A549 (cell line): ENCODE measurements around the gene C4orf50. TPM values are rescaled to one million over a fixed set of nuclear protein-coding genes. Genes with fewer than 3 reads are reported as not detected.
A peak's percentile ranks its signal among the peaks of the same experiment; 100 is the strongest.

Source experiments
- ATAC-seq, 2 experiments: fragments of 200-7000 bp in 1 of 2; fragments of >200 bp in 1 of 2; cut with Nextera tagmentation in 1 of 2; cut with Tn5 transposase in 1 of 2; 3 replicates each; pipeline versions ENCODE4 v1.8.0 to v1.9.1; 2018 to 2020; ENCODE audit warnings: mild to moderate bottlenecking in 1 of 2, moderate library complexity in 1 of 2
- CTCF ChIA-PET: fragments of 300-600 bp; sonication (Branson Sonifier 250); formaldehyde crosslinking; extraction: SDS; loops from one replicate; lab custom pipeline; 2021; ENCODE audit warnings: antibody characterized with exemption, inconsistent platforms; lab: Yijun Ruan, JAX
- POLR2A ChIA-PET: fragments of 350-600 bp; formaldehyde crosslinking; extraction: SDS; loops from one replicate; lab custom pipeline; 2021; ENCODE audit warnings: antibody characterized with exemption, inconsistent platforms; lab: Yijun Ruan, JAX
- DNase-seq, 2 experiments: peaks; one replicate each; pipeline versions ENCODE4 v3.0.0 to v3.0.0-alpha.2; 2011 to 2016; ENCODE audit warnings: low read depth in 1 of 2, low spot score in 1 of 2
- FAIRE-seq: peaks from 2 replicates; lab custom pipeline; 2011; peaks lifted over from hg19 to GRCh38; lab: Jason Lieb, UNC
- H3K27ac ChIP-seq, 2 experiments: fragments of >200 bp; sonication (Bioruptor Twin); formaldehyde crosslinking; 3 replicates each; pipeline ENCODE4 v1.5.1; 2016 to 2017
- H3K4me1 ChIP-seq: fragments of >200 bp; sonication (Bioruptor Twin); formaldehyde crosslinking; 3 replicates; pipeline ENCODE4 v1.6.1; 2016
- H3K4me2 ChIP-seq: fragments of >200 bp; sonication (Bioruptor Twin); formaldehyde crosslinking; 3 replicates; pipeline ENCODE4 v1.6.1; 2016
- H3K4me3 ChIP-seq: fragments of >200 bp; sonication (Bioruptor Twin); formaldehyde crosslinking; 3 replicates; pipeline ENCODE4 v1.5.1; 2016
- H3K9me3 ChIP-seq: fragments of >200 bp; sonication (Bioruptor Twin); formaldehyde crosslinking; 3 replicates; pipeline ENCODE4 v1.6.1; 2016
- BHLHE40 ChIP-seq: IDR thresholded peaks from 2 replicates; pipeline ENCODE4 v1.6.1; 2012; ENCODE audit warnings: low read depth, low read length, inconsistent platforms
- CBX2 ChIP-seq: fragments of 200-600 bp; sonication (generic); IDR thresholded peaks from 2 replicates; pipeline ENCODE4 v1.6.1; 2016; ENCODE audit warnings: low read depth, mild to moderate bottlenecking, borderline replicate concordance
- CEBPB ChIP-seq, 2 experiments: fragments of >200 bp in 1 of 2; sonication (Bioruptor Twin) in 1 of 2; formaldehyde crosslinking in 1 of 2; IDR thresholded peaks; 2 replicates each; pipeline ENCODE4 v1.6.1; 2012 to 2016
- CHD2 ChIP-seq: fragments of 150-350 bp; IDR thresholded peaks from 2 replicates; pipeline ENCODE4 v1.6.1; 2014; ENCODE audit warnings: low read length; ENCODE audit not compliant: partially characterized antibody
- CHD4 ChIP-seq: fragments of 200-600 bp; sonication (generic); IDR thresholded peaks from 2 replicates; pipeline ENCODE4 v1.6.1; 2016; ENCODE audit warnings: antibody characterized with exemption, mild to moderate bottlenecking, borderline replicate concordance
- EHF ChIP-seq: fragments of 250-450 bp; sonication (Bioruptor Pico); IDR thresholded peaks from 2 replicates; pipeline ENCODE4 v1.5.0; 2020; ENCODE audit warnings: mild to moderate bottlenecking
- EHMT2 ChIP-seq: fragments of 200-600 bp; sonication (generic); IDR thresholded peaks from 2 replicates; pipeline ENCODE4 v1.6.1; 2016; ENCODE audit warnings: antibody characterized with exemption, low read depth, mild to moderate bottlenecking, moderate library complexity
- FOSB ChIP-seq: fragments of 250-450 bp; sonication (Bioruptor Pico); IDR thresholded peaks from 2 replicates; pipeline ENCODE4 v1.5.0; 2020; ENCODE audit warnings: mild to moderate bottlenecking, moderate library complexity
- FOSL2 ChIP-seq, 2 experiments: fragments of 450-650 bp in 1 of 2; fragments of >200 bp in 1 of 2; sonication (Bioruptor Twin) in 1 of 2; formaldehyde crosslinking; IDR thresholded peaks; 2 replicates each; pipeline versions ENCODE4 v1.5.0 to v1.6.1; 2016 to 2020; ENCODE audit warnings: mild to moderate bottlenecking in 1 of 2, moderate library complexity in 1 of 2
- FOXS1 ChIP-seq: fragments of 250-450 bp; sonication (Bioruptor Pico); IDR thresholded peaks from 2 replicates; pipeline ENCODE4 v1.5.0; 2020; ENCODE audit warnings: mild to moderate bottlenecking, moderate library complexity
- HOXB5 ChIP-seq: fragments of 250-450 bp; sonication (Bioruptor Pico); IDR thresholded peaks from 2 replicates; pipeline ENCODE4 v1.5.0; 2020; ENCODE audit warnings: mild to moderate bottlenecking, moderate library complexity
- JUNB ChIP-seq: fragments of >200 bp; sonication (Bioruptor Twin); formaldehyde crosslinking; IDR thresholded peaks from 2 replicates; pipeline ENCODE4 v1.6.1; 2016
- MAZ ChIP-seq: fragments of 150-350 bp; IDR thresholded peaks from 2 replicates; pipeline ENCODE4 v1.6.1; 2014; ENCODE audit warnings: antibody characterized with exemption, low read depth, low read length, borderline replicate concordance
- MYC ChIP-seq: IDR thresholded peaks from 2 replicates; pipeline ENCODE4 v1.6.1; 2012; ENCODE audit warnings: mild to moderate bottlenecking, inconsistent platforms, low read length, improper control_type of control experiment, borderline replicate concordance
- NPAS2 ChIP-seq: fragments of 250-450 bp; sonication (Bioruptor Pico); IDR thresholded peaks from 2 replicates; pipeline ENCODE4 v1.8.0; 2022; ENCODE audit warnings: mild to moderate bottlenecking, moderate library complexity, borderline replicate concordance
- POLR2A ChIP-seq: IDR thresholded peaks from 2 replicates; pipeline ENCODE4 v1.6.1; 2012; ENCODE audit warnings: mild to moderate bottlenecking, low read length
- POLR2AphosphoS2 ChIP-seq: conservative IDR thresholded peaks from 2 replicates; pipeline ENCODE4 v1.6.1; 2012; ENCODE audit warnings: low read length, improper control_type of control experiment, inconsistent platforms
- SMC3 ChIP-seq: fragments of >200 bp; sonication (Bioruptor Twin); formaldehyde crosslinking; IDR thresholded peaks from 3 replicates; pipeline ENCODE4 v1.6.1; 2018; ENCODE audit warnings: inconsistent platforms
- SREBF2 ChIP-seq: fragments of 450-650 bp; IDR thresholded peaks from 2 replicates; pipeline ENCODE4 v1.6.1; 2014; ENCODE audit warnings: mild to moderate bottlenecking, moderate library complexity
- ZNF302 ChIP-seq: fragments of 250-450 bp; sonication (Bioruptor Pico); IDR thresholded peaks from 2 replicates; pipeline ENCODE4 v1.9.0; 2021; ENCODE audit warnings: inconsistent platforms, mild to moderate bottlenecking, moderate library complexity
- ZSCAN20 ChIP-seq: fragments of 250-450 bp; sonication (Bioruptor Pico); IDR thresholded peaks from 2 replicates; pipeline ENCODE4 v1.8.0; 2022; ENCODE audit warnings: mild to moderate bottlenecking, moderate library complexity
- WGBS: methylation state at CpG from one replicate; pipeline ENCODE4 v1.1.6; 2017; ENCODE audit errors: missing lambda C conversion rate; 5-methylcytosine and 5-hydroxymethylcytosine counted together
- polyA plus RNA-seq, 4 experiments: library from polyadenylated mRNA; depleted of rRNA in 3 of 4; stranded (reverse); fragments of >200 nt; fragmentation: RNase III in 1 of 4; extraction: RNeasy Plus Mini Kit Qiagen cat#74134 plus additional on column Dnase treatment in 1 of 4; gene quantifications; 2 replicates in 3 of 4; 3 replicates in 1 of 4; pipeline ENCODE4 v1.2.3, GENCODE V29; 2011 to 2017
- TF ChIP-seq, protein P1 (sequence below): fragments of 250-450 bp; sonication (Bioruptor Pico); IDR thresholded peaks from 2 replicates; pipeline ENCODE4 v1.5.0; 2021; ENCODE audit warnings: mild to moderate bottlenecking, moderate library complexity, borderline replicate concordance
- TF ChIP-seq, protein P2 (sequence below): IDR thresholded peaks from 2 replicates; pipeline ENCODE4 v1.6.1; 2012; ENCODE audit warnings: low read depth, borderline replicate concordance
- TF ChIP-seq, protein P3 (sequence below): IDR thresholded peaks from 2 replicates; pipeline ENCODE4 v1.6.1; 2012
- TF ChIP-seq, protein P4 (sequence below): fragments of >200 bp; sonication (Bioruptor Twin); formaldehyde crosslinking; IDR thresholded peaks from 2 replicates; pipeline ENCODE4 v1.6.1; 2016
- TF ChIP-seq, protein P5 (sequence below): fragments of >200 bp; sonication (Bioruptor Twin); formaldehyde crosslinking; IDR thresholded peaks from 3 replicates; pipeline ENCODE4 v1.5.1; 2016

The C4orf50 gene
- polyA plus RNA-seq, 2 of the 4 experiments (the other 2 are of a cell fraction) = not detected

DNA sequence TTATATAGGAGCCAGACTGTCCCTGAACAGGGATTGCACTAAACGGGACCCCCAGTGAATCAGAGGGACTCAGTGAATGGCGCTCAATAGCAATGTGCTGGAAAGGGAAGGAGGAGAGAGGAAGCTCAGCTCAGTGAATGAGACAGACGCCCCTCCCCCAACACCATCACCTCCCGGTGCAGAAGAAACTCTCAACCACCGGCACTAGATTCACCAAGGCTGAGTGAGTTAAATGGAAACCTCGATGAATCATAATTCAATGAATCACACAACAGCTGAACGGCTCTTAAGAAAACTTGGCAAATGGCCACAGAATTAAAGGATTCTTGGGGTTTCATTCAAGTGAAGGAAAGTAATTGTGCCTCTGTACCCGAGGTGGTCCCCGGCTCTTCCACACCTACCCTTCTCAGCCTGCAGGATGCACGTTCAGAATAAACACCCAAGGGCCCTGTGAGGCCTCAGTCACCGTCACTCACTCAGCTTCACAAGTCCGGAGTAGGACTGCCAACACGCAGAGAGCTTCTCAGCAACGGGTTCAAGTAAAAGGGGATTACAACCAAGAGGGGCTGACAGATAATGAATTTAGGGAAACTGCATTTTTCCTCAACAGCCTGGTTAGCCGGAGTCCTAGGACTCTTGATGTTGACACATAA lies 154.6 kb downstream of the C4orf50 start:
- WGBS = 11% methylated on average over 15 of the region's 15 CpGs

DNA sequence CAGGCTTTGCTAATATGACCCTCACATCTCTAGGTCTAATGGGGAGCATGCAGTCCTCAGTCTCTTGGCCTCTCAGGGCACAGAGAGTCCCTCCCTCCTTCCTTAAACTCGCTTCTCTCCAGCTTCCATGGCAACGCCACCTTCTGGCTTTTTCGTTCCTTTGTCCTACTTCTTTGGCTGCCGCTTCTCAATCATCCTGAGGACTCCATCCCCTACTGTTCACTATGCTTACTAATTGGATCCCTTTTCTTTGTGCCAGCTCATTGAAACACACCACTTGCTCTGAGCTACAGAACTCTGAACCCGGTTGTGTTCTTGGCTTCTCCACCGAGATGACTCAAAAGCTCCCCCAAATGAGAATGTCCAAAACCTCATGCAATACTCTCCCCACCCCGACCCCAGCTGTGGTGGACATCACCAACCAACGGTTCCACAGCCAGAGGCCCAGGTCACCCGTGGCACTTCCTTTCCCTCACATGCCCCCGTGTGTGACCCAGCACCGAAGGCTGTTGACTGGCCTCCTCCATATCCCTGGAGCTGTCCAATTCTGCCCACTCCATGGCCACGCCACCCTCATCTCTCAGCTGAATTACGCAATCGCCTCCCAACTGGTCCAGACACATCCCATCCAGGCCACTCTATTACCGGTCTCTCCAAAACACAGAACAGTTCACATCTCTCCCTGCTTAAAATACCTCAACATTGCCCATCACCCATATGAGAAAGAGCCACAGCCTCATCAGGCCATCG lies 160.0 kb downstream of the C4orf50 start:
- Histone ChIP-seq H3K27ac (no peak overlapping the region), H3K4me3 (no peak overlapping the region), H3K9me3 (no peaks in the 10 kb centered on the region), H3K4me1 (peaks cover 2% of the 10 kb centered on the region), H3K4me2 (no peak overlapping the region)
- ChIA-PET POLR2A (no interaction called here), CTCF (interaction anchor here (0.6 kb wide), 1 partner anchor 399 kb away, joined by 3 read pairs; no protein-coding TSS in a partner anchor)
- TF ChIP-seq CEBPB (IDR thresholded peaks at IDR 0.05) (peak in 1 of 2 experiments; percentile 37; a peak in 1 of 4 replicates), FOSL2 (IDR thresholded peaks at IDR 0.05) (no peak), FOSL2 (CRISPR knock-in tag; IDR thresholded peaks at IDR 0.05) (no peak)
- WGBS = 23% methylated on average over 16 of the region's 16 CpGs
- FAIRE-seq (no peak), ATAC-seq (no peak), DNase-seq (no peak)

More for the DNA sequence above, 154.6 kb downstream of the C4orf50 start:
- DNase-seq (peak; percentile 30 to 62), ATAC-seq (peak; percentile 73 to 84), FAIRE-seq (no peak)
- no peak for TF ChIP-seq MAZ
- TF ChIP-seq FOXS1 (CRISPR knock-in tag) = no peak
- no peak for TF ChIP-seq EHMT2
- TF ChIP-seq, protein P1, sequence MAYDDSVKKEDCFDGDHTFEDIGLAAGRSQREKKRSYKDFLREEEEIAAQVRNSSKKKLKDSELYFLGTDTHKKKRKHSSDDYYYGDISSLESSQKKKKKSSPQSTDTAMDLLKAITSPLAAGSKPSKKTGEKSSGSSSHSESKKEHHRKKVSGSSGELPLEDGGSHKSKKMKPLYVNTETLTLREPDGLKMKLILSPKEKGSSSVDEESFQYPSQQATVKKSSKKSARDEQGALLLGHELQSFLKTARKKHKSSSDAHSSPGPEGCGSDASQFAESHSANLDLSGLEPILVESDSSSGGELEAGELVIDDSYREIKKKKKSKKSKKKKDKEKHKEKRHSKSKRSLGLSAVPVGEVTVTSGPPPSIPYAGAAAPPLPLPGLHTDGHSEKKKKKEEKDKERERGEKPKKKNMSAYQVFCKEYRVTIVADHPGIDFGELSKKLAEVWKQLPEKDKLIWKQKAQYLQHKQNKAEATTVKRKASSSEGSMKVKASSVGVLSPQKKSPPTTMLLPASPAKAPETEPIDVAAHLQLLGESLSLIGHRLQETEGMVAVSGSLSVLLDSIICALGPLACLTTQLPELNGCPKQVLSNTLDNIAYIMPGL (CRISPR knock-in tag) = no peak
- TF ChIP-seq JUNB = peak; percentile 56
- TF ChIP-seq MYC = no peak
- TF ChIP-seq CHD4 = no peak
- peak; percentile 73 for TF ChIP-seq FOSL2 (IDR thresholded peaks at IDR 0.05)
- peak; percentile 59 for TF ChIP-seq FOSL2 (CRISPR knock-in tag; IDR thresholded peaks at IDR 0.05)
- TF ChIP-seq, protein P2, sequence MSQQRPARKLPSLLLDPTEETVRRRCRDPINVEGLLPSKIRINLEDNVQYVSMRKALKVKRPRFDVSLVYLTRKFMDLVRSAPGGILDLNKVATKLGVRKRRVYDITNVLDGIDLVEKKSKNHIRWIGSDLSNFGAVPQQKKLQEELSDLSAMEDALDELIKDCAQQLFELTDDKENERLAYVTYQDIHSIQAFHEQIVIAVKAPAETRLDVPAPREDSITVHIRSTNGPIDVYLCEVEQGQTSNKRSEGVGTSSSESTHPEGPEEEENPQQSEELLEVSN = no peak
- TF ChIP-seq BHLHE40 = no peak
- Histone ChIP-seq H3K27ac (no peak overlapping the region), H3K4me3 (no peak overlapping the region), H3K4me2 (peak overlapping the region; percentile 41), H3K4me1 (peaks cover 10% of the 10 kb centered on the region), H3K9me3 (no peaks in the 10 kb centered on the region)
- POLR2A ChIA-PET = no interaction called here
- CTCF ChIA-PET = no interaction called here

DNA sequence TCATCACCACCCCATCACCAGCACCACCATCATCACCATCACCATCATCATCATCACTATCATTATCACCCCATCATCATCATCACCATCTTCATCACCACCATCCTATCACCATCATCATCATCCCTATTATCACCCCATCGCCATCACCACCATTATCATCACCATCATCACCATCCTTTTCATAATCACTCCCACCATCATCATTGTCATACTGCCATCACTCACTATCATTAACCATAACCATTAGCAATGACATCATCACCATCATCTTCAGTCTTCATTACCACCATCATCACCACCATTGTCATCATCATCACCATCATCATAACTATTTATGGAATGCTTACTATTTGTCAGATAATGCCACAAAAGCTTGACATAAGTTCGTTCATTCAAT lies 161.0 kb downstream of the C4orf50 start:
- no peak for FAIRE-seq
- no peak for TF ChIP-seq FOXS1 (CRISPR knock-in tag)
- TF ChIP-seq, protein P3, sequence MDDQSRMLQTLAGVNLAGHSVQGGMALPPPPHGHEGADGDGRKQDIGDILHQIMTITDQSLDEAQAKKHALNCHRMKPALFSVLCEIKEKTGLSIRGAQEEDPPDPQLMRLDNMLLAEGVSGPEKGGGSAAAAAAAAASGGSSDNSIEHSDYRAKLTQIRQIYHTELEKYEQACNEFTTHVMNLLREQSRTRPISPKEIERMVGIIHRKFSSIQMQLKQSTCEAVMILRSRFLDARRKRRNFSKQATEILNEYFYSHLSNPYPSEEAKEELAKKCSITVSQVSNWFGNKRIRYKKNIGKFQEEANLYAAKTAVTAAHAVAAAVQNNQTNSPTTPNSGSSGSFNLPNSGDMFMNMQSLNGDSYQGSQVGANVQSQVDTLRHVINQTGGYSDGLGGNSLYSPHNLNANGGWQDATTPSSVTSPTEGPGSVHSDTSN = no peak
- no peak for TF ChIP-seq NPAS2 (CRISPR knock-in tag)
- TF ChIP-seq, protein P4, sequence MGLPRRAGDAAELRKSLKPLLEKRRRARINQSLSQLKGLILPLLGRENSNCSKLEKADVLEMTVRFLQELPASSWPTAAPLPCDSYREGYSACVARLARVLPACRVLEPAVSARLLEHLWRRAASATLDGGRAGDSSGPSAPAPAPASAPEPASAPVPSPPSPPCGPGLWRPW = no peak
- TF ChIP-seq, protein P5, sequence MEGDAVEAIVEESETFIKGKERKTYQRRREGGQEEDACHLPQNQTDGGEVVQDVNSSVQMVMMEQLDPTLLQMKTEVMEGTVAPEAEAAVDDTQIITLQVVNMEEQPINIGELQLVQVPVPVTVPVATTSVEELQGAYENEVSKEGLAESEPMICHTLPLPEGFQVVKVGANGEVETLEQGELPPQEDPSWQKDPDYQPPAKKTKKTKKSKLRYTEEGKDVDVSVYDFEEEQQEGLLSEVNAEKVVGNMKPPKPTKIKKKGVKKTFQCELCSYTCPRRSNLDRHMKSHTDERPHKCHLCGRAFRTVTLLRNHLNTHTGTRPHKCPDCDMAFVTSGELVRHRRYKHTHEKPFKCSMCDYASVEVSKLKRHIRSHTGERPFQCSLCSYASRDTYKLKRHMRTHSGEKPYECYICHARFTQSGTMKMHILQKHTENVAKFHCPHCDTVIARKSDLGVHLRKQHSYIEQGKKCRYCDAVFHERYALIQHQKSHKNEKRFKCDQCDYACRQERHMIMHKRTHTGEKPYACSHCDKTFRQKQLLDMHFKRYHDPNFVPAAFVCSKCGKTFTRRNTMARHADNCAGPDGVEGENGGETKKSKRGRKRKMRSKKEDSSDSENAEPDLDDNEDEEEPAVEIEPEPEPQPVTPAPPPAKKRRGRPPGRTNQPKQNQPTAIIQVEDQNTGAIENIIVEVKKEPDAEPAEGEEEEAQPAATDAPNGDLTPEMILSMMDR = no peak
- TF ChIP-seq EHF = no peak
- TF ChIP-seq ZNF302 (CRISPR knock-in tag) = no peak
- no peak for TF ChIP-seq POLR2A
- no peak for TF ChIP-seq FOSB (CRISPR knock-in tag)
- no peak for TF ChIP-seq CBX2
- TF ChIP-seq MAZ = no peak
- no peak for TF ChIP-seq ZSCAN20
- no peak for TF ChIP-seq POLR2AphosphoS2
- no peak for TF ChIP-seq SREBF2
- no peak for TF ChIP-seq CHD2
- no peak for TF ChIP-seq CEBPB (IDR thresholded peaks at IDR 0.05)
- TF ChIP-seq HOXB5 = no peak
- TF ChIP-seq SMC3 = no peak

More for the DNA sequence above, 161.0 kb downstream of the C4orf50 start:
- ChIA-PET POLR2A (no interaction called here), CTCF (no interaction called here)
- ATAC-seq (no peak), DNase-seq (no peak)
- H3K4me1 ChIP-seq = no peaks in the 10 kb centered on the region
- H3K4me2 ChIP-seq = no peak overlapping the region
- no peak overlapping the region for H3K27ac ChIP-seq
- 7% methylated on average over 2 of the region's 2 CpGs for whole genome bisulfite sequencing
- no peaks in the 10 kb centered on the region for H3K9me3 ChIP-seq
- no peak overlapping the region for H3K4me3 ChIP-seq
